HepG2 (cell line): ENCODE data around the gene U2AF2. TPM values are rescaled to one million over a fixed set of nuclear protein-coding genes. Genes with fewer than 3 reads are reported as not detected.

Experiments used
- KLF16 ChIP-seq, 2 experiments: sonication (generic) in 1 of 2; formaldehyde crosslinking in 1 of 2; IDR thresholded peaks; 2 replicates each; pipeline versions ENCODE4 v1.6.1 to v1.8.0; 2016 to 2023; ENCODE audit warnings: missing genetic modification reagents in 2 of 2, missing compliant biosample characterization in 1 of 2
- KMT2B ChIP-seq: IDR thresholded peaks from 2 replicates; pipeline ENCODE4 v1.6.1; 2016; ENCODE audit warnings: missing genetic modification reagents, missing compliant biosample characterization
- PHF21A ChIP-seq: sonication (generic); formaldehyde crosslinking; IDR thresholded peaks from 2 replicates; pipeline ENCODE4 v1.5.0; 2020; ENCODE audit warnings: mild to moderate bottlenecking, missing genetic modification reagents
- PRPF4 ChIP-seq: fragments of 200-400 bp; formaldehyde crosslinking; IDR thresholded peaks from 2 replicates; pipeline ENCODE4 v1.6.1; 2016; ENCODE audit warnings: low read length, low read depth; ENCODE audit not compliant: poor library complexity, severe bottlenecking
- ZNF10 ChIP-seq: sonication (generic); formaldehyde crosslinking; IDR thresholded peaks from 2 replicates; pipeline ENCODE4 v1.4.0; 2020; ENCODE audit warnings: mild to moderate bottlenecking, low read depth, missing genetic modification reagents, borderline replicate concordance
- ZNF234 ChIP-seq: sonication (generic); formaldehyde crosslinking; conservative IDR thresholded peaks from 2 replicates; pipeline ENCODE4 v1.5.1; 2020; ENCODE audit warnings: mild to moderate bottlenecking, missing genetic modification reagents
- ZNF446 ChIP-seq: sonication (generic); formaldehyde crosslinking; IDR thresholded peaks from 2 replicates; pipeline ENCODE4 v1.5.0; 2020; ENCODE audit warnings: mild to moderate bottlenecking, missing genetic modification reagents
- ZNF546 ChIP-seq: sonication (generic); formaldehyde crosslinking; conservative IDR thresholded peaks from 2 replicates; pipeline ENCODE4 v1.8.1; 2023; ENCODE audit warnings: mild to moderate bottlenecking, missing genetic modification reagents
- polyA plus RNA-seq, 8 experiments: library from polyadenylated mRNA; depleted of rRNA in 3 of 8; stranded (reverse) in 7 of 8; unstranded in 1 of 8; fragments of >200 nt; fragmentation: Illumina TruSeq in 4 of 8; extraction: Trizol in 4 of 8; gene quantifications; 2 replicates each; pipeline versions ENCODE4 v1.2.1 to v1.2.3, GENCODE V29; 2011 to 2016; ENCODE audit warnings: low read depth in 4 of 8, missing spikeins in 1 of 8, mixed read lengths in 1 of 8; ENCODE audit not compliant: insufficient read depth in 1 of 8
- total RNA-seq, 5 experiments: library from RNA; depleted of rRNA; stranded (reverse); fragments of >200 nt; fragmentation: Illumina TruSeq; extraction: Trizol; gene quantifications; 2 replicates each; pipeline ENCODE4 v1.2.3, GENCODE V29; 2016; ENCODE audit warnings: low read depth in 1 of 5
- TF ChIP-seq, protein P1 (sequence below): sonication (generic); formaldehyde crosslinking; IDR thresholded peaks from 2 replicates; pipeline ENCODE4 v1.8.0; 2022; ENCODE audit warnings: missing genetic modification reagents, low read depth, mild to moderate bottlenecking, borderline replicate concordance
- TF ChIP-seq, protein P2 (sequence below): IDR thresholded peaks from 2 replicates; pipeline ENCODE4 v1.6.1; 2016; ENCODE audit warnings: missing compliant biosample characterization, missing genetic modification reagents, borderline replicate concordance
- TF ChIP-seq, protein P3 (sequence below): sonication (generic); formaldehyde crosslinking; IDR thresholded peaks from 2 replicates; pipeline ENCODE4 v1.5.0; 2020; ENCODE audit warnings: mild to moderate bottlenecking, missing genetic modification reagents, borderline replicate concordance
- TF ChIP-seq, protein P4 (sequence below): sonication (generic); formaldehyde crosslinking; IDR thresholded peaks from 2 replicates; pipeline ENCODE4 v1.4.0; 2020; ENCODE audit warnings: missing genetic modification reagents
- TF ChIP-seq, protein P5 (sequence below): sonication (generic); formaldehyde crosslinking; IDR thresholded peaks from 2 replicates; pipeline ENCODE4 v1.4.0; 2020; ENCODE audit warnings: low read depth, missing genetic modification reagents
- TF ChIP-seq, protein P6 (sequence below): sonication (generic); formaldehyde crosslinking; IDR thresholded peaks from 2 replicates; pipeline ENCODE4 v1.5.1; 2020; ENCODE audit warnings: missing genetic modification reagents, mild to moderate bottlenecking, borderline replicate concordance
- TF ChIP-seq, protein P7 (sequence below): sonication (generic); formaldehyde crosslinking; IDR thresholded peaks from 2 replicates; pipeline ENCODE4 v1.5.0; 2020; ENCODE audit warnings: missing genetic modification reagents

The U2AF2 gene
- total and polyA plus RNA-seq, 2 of the 13 experiments (the other 11 are each of a cell fraction or from before 2014, with no cell fraction given) = 84.3 to 124 TPM

DNA sequence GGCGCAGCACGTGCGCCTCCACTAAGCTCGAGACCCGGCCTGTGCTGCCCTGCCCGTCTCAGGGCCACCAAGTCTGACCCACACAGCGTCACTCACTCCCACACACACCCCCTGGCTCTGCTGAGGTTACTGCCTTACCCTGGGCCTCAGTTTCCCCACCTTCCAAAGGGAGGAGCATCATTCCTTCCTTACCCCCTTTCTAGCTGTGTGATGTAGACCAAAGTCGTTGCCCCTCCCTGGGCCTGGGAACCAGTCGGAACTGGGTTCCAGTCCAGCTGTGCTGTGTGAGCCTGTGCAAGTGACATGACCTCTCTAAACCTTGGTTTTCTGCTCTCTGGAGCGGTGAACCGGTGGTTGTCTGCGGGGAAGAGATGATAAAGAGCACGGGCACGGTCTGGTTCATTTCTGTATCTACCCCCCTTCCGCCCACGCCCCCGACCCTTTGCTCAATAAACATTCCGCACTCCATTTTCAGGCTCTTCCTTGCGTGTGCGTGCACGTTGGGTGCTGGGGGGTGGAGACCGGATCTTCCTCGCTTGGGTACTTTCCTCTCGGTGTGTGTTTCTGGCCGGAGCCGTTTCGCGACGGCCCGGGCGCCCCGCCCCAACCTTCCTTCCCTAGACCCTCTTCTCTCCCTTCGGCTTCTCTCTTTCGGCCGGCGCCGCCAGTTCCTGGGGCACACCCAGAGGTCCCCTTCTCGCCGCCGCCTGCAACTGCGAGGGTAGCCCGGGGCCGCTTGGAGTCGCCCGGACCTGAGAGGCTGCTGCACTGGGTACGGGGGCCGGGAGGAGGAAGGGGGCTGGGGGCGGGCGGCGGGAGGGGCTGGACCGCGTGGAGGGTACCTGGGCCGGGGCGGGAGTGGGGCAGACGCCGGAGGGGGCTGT, 11.6 kb upstream of the U2AF2 start, which contains the start of gene ZNF581 (continued):
- TF ChIP-seq, protein P1, sequence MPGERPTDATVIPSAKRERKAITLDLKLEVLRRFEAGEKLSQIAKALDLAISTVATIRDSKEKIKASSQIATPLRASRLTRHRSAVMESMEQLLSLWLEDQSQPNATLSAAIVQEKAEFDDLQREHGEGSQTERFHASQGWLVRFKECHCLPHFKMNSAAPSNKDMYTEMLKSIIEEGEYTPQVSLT = no peak
- no peak for TF ChIP-seq ZNF546 (CRISPR knock-in tag)
- TF ChIP-seq, protein P2, sequence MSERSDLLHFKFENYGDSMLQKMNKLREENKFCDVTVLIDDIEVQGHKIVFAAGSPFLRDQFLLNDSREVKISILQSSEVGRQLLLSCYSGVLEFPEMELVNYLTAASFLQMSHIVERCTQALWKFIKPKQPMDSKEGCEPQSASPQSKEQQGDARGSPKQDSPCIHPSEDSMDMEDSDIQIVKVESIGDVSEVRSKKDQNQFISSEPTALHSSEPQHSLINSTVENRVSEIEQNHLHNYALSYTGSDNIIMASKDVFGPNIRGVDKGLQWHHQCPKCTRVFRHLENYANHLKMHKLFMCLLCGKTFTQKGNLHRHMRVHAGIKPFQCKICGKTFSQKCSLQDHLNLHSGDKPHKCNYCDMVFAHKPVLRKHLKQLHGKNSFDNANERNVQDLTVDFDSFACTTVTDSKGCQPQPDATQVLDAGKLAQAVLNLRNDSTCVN (CRISPR knock-in tag) = no peak
- TF ChIP-seq, protein P3, sequence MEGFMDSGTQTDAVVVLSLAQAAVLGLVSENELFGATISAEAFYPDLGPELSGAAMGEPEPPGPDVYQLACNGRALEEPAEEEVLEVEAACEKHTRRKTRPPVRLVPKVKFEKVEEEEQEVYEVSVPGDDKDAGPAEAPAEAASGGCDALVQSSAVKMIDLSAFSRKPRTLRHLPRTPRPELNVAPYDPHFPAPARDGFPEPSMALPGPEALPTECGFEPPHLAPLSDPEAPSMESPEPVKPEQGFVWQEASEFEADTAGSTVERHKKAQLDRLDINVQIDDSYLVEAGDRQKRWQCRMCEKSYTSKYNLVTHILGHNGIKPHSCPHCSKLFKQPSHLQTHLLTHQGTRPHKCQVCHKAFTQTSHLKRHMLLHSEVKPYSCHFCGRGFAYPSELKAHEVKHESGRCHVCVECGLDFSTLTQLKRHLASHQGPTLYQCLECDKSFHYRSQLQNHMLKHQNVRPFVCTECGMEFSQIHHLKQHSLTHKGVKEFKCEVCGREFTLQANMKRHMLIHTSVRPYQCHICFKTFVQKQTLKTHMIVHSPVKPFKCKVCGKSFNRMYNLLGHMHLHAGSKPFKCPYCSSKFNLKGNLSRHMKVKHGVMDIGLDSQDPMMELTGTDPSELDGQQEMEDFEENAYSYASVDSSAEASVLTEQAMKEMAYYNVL (CRISPR knock-in tag) = 0 out of 2 replicates have a peak, but pooled peaks have one; percentile 18
- no peak for TF ChIP-seq ZNF10 (CRISPR knock-in tag)
- TF ChIP-seq KMT2B = peak; percentile 79
- TF ChIP-seq ZNF234 (CRISPR knock-in tag) = peak; percentile 87
- TF ChIP-seq, protein P4, sequence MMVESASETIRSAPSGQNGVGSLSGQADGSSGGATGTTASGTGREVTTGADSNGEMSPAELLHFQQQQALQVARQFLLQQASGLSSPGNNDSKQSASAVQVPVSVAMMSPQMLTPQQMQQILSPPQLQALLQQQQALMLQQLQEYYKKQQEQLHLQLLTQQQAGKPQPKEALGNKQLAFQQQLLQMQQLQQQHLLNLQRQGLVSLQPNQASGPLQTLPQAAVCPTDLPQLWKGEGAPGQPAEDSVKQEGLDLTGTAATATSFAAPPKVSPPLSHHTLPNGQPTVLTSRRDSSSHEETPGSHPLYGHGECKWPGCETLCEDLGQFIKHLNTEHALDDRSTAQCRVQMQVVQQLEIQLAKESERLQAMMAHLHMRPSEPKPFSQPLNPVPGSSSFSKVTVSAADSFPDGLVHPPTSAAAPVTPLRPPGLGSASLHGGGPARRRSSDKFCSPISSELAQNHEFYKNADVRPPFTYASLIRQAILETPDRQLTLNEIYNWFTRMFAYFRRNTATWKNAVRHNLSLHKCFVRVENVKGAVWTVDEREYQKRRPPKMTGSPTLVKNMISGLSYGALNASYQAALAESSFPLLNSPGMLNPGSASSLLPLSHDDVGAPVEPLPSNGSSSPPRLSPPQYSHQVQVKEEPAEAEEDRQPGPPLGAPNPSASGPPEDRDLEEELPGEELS (CRISPR knock-in tag) = peak; percentile 12; the same call in 1 of the 2 replicates
- 0 out of 2 replicates have a peak, but pooled peaks have one; percentile 49 for TF ChIP-seq ZNF446
- peak in 1 of 2 experiments; percentile 94; a peak in 2 of 4 replicates for TF ChIP-seq KLF16 (CRISPR knock-in tag; IDR thresholded peaks at IDR 0.05)
- peak; percentile 85; the same call in 1 of the 2 replicates for TF ChIP-seq PHF21A
- TF ChIP-seq, protein P5, sequence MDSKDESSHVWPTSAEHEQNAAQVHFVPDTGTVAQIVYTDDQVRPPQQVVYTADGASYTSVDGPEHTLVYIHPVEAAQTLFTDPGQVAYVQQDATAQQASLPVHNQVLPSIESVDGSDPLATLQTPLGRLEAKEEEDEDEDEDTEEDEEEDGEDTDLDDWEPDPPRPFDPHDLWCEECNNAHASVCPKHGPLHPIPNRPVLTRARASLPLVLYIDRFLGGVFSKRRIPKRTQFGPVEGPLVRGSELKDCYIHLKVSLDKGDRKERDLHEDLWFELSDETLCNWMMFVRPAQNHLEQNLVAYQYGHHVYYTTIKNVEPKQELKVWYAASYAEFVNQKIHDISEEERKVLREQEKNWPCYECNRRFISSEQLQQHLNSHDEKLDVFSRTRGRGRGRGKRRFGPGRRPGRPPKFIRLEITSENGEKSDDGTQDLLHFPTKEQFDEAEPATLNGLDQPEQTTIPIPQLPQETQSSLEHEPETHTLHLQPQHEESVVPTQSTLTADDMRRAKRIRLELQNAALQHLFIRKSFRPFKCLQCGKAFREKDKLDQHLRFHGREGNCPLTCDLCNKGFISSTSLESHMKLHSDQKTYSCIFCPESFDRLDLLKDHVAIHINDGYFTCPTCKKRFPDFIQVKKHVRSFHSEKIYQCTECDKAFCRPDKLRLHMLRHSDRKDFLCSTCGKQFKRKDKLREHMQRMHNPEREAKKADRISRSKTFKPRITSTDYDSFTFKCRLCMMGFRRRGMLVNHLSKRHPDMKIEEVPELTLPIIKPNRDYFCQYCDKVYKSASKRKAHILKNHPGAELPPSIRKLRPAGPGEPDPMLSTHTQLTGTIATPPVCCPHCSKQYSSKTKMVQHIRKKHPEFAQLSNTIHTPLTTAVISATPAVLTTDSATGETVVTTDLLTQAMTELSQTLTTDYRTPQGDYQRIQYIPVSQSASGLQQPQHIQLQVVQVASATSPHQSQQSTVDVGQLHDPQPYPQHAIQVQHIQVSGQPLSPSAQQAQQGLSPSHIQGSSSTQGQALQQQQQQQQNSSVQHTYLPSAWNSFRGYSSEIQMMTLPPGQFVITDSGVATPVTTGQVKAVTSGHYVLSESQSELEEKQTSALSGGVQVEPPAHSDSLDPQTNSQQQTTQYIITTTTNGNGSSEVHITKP = peak; percentile 53; the same call in 1 of the 2 replicates
- no peak for TF ChIP-seq PRPF4
- TF ChIP-seq, protein P6, sequence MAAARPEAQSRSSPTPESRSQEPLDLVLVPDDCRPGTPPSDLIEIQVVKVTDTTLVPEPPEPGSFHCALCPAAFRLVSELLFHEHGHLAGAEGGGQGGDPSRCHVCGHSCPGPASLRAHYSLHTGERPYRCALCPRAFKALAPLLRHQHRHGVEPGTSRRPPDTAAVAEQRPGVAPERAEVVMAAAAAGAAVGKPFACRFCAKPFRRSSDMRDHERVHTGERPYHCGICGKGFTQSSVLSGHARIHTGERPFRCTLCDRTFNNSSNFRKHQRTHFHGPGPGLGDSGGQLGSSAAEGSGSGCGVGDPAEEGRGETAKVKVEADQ (CRISPR knock-in tag) = no peak
- TF ChIP-seq, protein P7, sequence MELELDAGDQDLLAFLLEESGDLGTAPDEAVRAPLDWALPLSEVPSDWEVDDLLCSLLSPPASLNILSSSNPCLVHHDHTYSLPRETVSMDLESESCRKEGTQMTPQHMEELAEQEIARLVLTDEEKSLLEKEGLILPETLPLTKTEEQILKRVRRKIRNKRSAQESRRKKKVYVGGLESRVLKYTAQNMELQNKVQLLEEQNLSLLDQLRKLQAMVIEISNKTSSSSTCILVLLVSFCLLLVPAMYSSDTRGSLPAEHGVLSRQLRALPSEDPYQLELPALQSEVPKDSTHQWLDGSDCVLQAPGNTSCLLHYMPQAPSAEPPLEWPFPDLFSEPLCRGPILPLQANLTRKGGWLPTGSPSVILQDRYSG (CRISPR knock-in tag) = peak; percentile 20; the same call in 1 of the 2 replicates
